ENCODE data around the gene ENHO.

GRCh38 chr9:34565856-34566255, 43.1 kb upstream of the ENHO start:
- TF ChIP-seq POLR2A (IDR thresholded peaks at IDR 0.05): no peak
- TF ChIP-seq CTCF (IDR thresholded peaks at IDR 0.05): no peak
